ENCODE measurements around the gene KIFC3.

Gene KIFC3

GRCh38 chr16:57766714-57767348, 35.5 kb downstream of the KIFC3 start:
- H3K27ac ChIP-seq (ENCODE audit: low read length), result no peak overlapping the region
- H3K27me3 ChIP-seq (ENCODE audit: low read depth, low read length), result no peaks in the 10 kb centered on the region
- no peaks in the 10 kb centered on the region for H3K9me3 ChIP-seq (ENCODE audit: control insufficient read depth in 1 of 2, low read length in 2 of 2)
- peaks cover 9 to 55% of the 10 kb centered on the region in 2 donors for H3K36me3 ChIP-seq (ENCODE audit: control insufficient read depth in 1 of 2, insufficient read depth in 2 of 2, low read length in 2 of 2)
- no peaks in the 10 kb centered on the region for H3K4me1 ChIP-seq (ENCODE audit: control insufficient read depth in 1 of 2, insufficient read depth in 2 of 2, low read length in 2 of 2)
- no peak overlapping the region for H3K4me3 ChIP-seq (ENCODE audit: low read depth in 1 of 2, low read length in 2 of 2)

DNA sequence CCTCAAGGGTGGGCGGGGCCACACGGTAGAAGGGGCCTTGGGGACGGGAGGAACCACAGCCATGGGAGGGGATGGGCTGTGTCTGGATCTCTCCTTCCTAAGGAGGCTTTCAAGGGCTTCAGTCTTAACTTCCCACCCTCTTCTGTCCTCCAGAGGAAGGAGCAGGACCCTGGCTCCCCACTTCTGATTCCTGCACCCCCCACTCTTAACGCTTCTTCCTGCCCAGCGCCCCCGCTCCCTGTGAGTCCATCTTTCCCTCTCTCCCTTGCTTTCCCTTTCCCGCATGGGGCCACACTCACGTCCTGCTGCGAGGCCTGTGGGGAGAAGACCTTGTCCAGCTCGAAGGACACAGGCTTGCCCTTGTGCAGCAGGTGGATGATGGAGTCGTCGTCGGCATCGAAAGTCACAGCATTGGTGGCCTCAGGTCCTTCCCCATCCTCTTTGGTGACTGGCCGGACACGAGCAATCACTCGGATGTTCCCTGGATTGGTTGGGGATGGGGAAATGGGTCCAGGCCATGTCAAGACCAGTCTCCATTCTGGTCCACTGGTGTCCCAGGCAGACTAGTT, 37.0 kb downstream of the KIFC3 start:
- H3K4me3 ChIP-seq (ENCODE audit: low read depth in 1 of 2, low read length in 2 of 2), result no peak overlapping the region
- no peaks in the 10 kb centered on the region for H3K27me3 ChIP-seq (ENCODE audit: low read depth, low read length)
- H3K36me3 ChIP-seq (ENCODE audit: control insufficient read depth in 1 of 2, insufficient read depth in 2 of 2, low read length in 2 of 2), result peaks cover 9 to 51% of the 10 kb centered on the region in 2 donors
- no peaks in the 10 kb centered on the region for H3K9me3 ChIP-seq (ENCODE audit: control insufficient read depth in 1 of 2, low read length in 2 of 2)
- H3K4me1 ChIP-seq (ENCODE audit: control insufficient read depth in 1 of 2, insufficient read depth in 2 of 2, low read length in 2 of 2), result no peaks in the 10 kb centered on the region
- H3K27ac ChIP-seq (ENCODE audit: low read length), result no peak overlapping the region

GRCh38 chr16:57764341-57765159, 37.7 kb downstream of the KIFC3 start:
- Histone ChIP-seq H3K4me1 (ENCODE audit: control insufficient read depth in 1 of 2, insufficient read depth in 2 of 2, low read length in 2 of 2) (no peaks in the 10 kb centered on the region), H3K4me3 (ENCODE audit: low read depth in 1 of 2, low read length in 2 of 2) (no peak overlapping the region), H3K36me3 (ENCODE audit: control insufficient read depth in 1 of 2, insufficient read depth in 2 of 2, low read length in 2 of 2) (peaks cover 3 to 49% of the 10 kb centered on the region in 2 donors), H3K9me3 (ENCODE audit: control insufficient read depth in 1 of 2, low read length in 2 of 2) (no peaks in the 10 kb centered on the region), H3K27me3 (ENCODE audit: low read depth, low read length) (no peaks in the 10 kb centered on the region), H3K27ac (ENCODE audit: low read length) (no peak overlapping the region)

GRCh38 chr16:57764006-57764340, 38.3 kb downstream of the KIFC3 start:
- Histone ChIP-seq H3K9me3 (ENCODE audit: control insufficient read depth in 1 of 2, low read length in 2 of 2) (no peaks in the 10 kb centered on the region), H3K4me3 (ENCODE audit: low read depth in 1 of 2, low read length in 2 of 2) (no peak overlapping the region), H3K27me3 (ENCODE audit: low read depth, low read length) (no peaks in the 10 kb centered on the region), H3K4me1 (ENCODE audit: control insufficient read depth in 1 of 2, insufficient read depth in 2 of 2, low read length in 2 of 2) (no peaks in the 10 kb centered on the region), H3K36me3 (ENCODE audit: control insufficient read depth in 1 of 2, insufficient read depth in 2 of 2, low read length in 2 of 2) (peaks cover 3 to 43% of the 10 kb centered on the region in 2 donors), H3K27ac (ENCODE audit: low read length) (no peak overlapping the region)

- Histone ChIP-seq H3K27me3 (ENCODE audit: low read depth, low read length) (no peaks in the 10 kb centered on the region), H3K27ac (ENCODE audit: low read length) (no peak overlapping the region), H3K9me3 (ENCODE audit: control insufficient read depth in 1 of 2, low read length in 2 of 2) (no peaks in the 10 kb centered on the region)
Measured at GRCh38 chr16:57763285-57764005, 38.8 kb downstream of the KIFC3 start.

DNA sequence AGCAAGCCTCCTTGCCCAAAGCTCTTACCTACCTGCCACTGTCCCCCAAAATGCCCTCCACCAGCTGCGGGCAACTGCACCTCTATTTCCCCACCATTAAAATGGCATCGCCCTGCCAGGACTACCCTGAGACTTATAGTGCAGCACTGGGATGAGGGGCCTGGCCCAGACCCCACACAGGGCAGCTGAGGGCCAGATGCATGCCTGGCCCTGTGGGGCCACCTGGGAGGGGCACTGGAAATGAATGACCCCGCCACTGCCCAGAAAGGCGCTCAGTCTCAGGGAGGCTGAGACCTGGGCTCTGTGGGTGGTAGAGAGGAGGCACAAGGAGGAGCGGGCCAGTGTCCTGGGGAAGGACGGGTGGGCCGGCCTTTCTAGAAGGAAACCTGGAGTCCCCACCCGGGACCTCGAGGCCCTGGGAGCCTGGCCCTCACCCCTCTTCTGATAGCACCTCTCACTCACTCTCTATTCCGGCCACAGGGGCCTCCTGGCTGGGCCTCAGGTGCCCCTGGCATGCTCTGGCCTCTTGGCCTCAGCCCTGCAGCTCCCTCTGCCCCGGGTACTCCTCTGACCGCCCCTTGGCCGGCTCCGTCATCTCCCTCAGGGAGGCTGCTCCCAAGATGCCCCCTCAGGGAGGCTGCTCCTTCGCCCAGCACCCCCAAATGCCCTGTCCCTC, 39.8 kb downstream of the KIFC3 start:
- Histone ChIP-seq H3K36me3 (ENCODE audit: control insufficient read depth in 1 of 2, insufficient read depth in 2 of 2, low read length in 2 of 2) (peaks cover 0 to 42% of the 10 kb centered on the region in 2 donors), H3K9me3 (ENCODE audit: control insufficient read depth in 1 of 2, low read length in 2 of 2) (no peaks in the 10 kb centered on the region), H3K4me3 (ENCODE audit: low read depth in 1 of 2, low read length in 2 of 2) (no peak overlapping the region), H3K4me1 (ENCODE audit: control insufficient read depth in 1 of 2, insufficient read depth in 2 of 2, low read length in 2 of 2) (peaks cover 0 to 1% of the 10 kb centered on the region in 2 donors), H3K27ac (ENCODE audit: low read length) (no peak overlapping the region), H3K27me3 (ENCODE audit: low read depth, low read length) (no peaks in the 10 kb centered on the region)

More at GRCh38 chr16:57763285-57764005, 38.8 kb downstream of the KIFC3 start:
- Histone ChIP-seq H3K4me3 (ENCODE audit: low read depth in 1 of 2, low read length in 2 of 2) (no peak overlapping the region), H3K4me1 (ENCODE audit: control insufficient read depth in 1 of 2, insufficient read depth in 2 of 2, low read length in 2 of 2) (no peaks in the 10 kb centered on the region), H3K36me3 (ENCODE audit: control insufficient read depth in 1 of 2, insufficient read depth in 2 of 2, low read length in 2 of 2) (peaks cover under 1 to 43% of the 10 kb centered on the region in 2 donors)

DNA sequence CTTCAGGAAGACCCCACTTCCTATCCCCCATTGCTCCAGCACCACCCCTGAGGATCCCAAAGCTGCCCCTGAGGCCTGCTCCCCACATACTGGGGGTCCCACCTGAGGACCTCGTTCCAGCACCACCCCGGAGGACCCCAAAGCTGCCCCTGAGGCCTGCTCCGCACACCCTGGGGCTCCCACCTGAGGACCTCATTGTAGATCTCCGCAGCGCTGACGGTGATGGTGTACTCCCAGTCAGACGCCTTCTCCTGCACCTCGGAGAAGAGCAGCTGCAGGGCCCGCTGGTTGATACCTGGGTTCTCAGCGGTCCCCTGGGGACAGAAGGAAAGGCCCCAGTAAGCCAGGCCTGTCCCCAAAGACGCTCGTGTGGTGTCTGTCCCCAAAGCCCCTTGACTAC, 40.3 kb downstream of the KIFC3 start:
- H3K27me3 ChIP-seq (ENCODE audit: low read depth, low read length), result no peaks in the 10 kb centered on the region
- no peak overlapping the region for H3K4me3 ChIP-seq (ENCODE audit: low read depth in 1 of 2, low read length in 2 of 2)
- peaks cover 0 to 37% of the 10 kb centered on the region in 2 donors for H3K36me3 ChIP-seq (ENCODE audit: control insufficient read depth in 1 of 2, insufficient read depth in 2 of 2, low read length in 2 of 2)
- no peak overlapping the region for H3K27ac ChIP-seq (ENCODE audit: low read length)
- no peaks in the 10 kb centered on the region for H3K9me3 ChIP-seq (ENCODE audit: control insufficient read depth in 1 of 2, low read length in 2 of 2)
- peaks cover 0 to 6% of the 10 kb centered on the region in 2 donors for H3K4me1 ChIP-seq (ENCODE audit: control insufficient read depth in 1 of 2, insufficient read depth in 2 of 2, low read length in 2 of 2)

DNA sequence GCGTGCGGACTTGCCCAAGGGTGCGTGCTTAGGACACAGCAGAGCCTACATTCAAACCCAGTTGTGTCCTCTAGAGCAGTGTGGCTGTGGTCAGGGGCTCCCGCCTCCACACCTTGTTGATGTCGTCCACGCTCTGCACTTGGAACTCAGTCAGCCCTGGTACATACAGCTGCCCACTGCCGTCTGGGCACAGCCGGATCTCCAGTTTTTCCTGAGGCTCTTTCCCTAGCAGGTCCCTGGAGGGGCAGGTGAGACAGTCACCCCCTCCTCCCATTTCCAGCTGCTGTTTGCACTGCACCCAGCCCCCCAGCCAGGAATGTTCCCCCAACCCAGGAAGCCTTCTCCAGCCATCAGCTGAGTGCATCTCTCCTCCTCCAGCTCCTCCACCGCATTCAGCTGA, 41.0 kb downstream of the KIFC3 start:
- no peak overlapping the region for H3K4me3 ChIP-seq (ENCODE audit: low read depth in 1 of 2, low read length in 2 of 2)
- H3K4me1 ChIP-seq (ENCODE audit: control insufficient read depth in 1 of 2, insufficient read depth in 2 of 2, low read length in 2 of 2), result peaks cover 0 to 6% of the 10 kb centered on the region in 2 donors
- H3K36me3 ChIP-seq (ENCODE audit: control insufficient read depth in 1 of 2, insufficient read depth in 2 of 2, low read length in 2 of 2), result peaks cover 0 to 30% of the 10 kb centered on the region in 2 donors
- no peaks in the 10 kb centered on the region for H3K27me3 ChIP-seq (ENCODE audit: low read depth, low read length)
- no peaks in the 10 kb centered on the region for H3K9me3 ChIP-seq (ENCODE audit: control insufficient read depth in 1 of 2, low read length in 2 of 2)
- no peak overlapping the region for H3K27ac ChIP-seq (ENCODE audit: low read length)

DNA sequence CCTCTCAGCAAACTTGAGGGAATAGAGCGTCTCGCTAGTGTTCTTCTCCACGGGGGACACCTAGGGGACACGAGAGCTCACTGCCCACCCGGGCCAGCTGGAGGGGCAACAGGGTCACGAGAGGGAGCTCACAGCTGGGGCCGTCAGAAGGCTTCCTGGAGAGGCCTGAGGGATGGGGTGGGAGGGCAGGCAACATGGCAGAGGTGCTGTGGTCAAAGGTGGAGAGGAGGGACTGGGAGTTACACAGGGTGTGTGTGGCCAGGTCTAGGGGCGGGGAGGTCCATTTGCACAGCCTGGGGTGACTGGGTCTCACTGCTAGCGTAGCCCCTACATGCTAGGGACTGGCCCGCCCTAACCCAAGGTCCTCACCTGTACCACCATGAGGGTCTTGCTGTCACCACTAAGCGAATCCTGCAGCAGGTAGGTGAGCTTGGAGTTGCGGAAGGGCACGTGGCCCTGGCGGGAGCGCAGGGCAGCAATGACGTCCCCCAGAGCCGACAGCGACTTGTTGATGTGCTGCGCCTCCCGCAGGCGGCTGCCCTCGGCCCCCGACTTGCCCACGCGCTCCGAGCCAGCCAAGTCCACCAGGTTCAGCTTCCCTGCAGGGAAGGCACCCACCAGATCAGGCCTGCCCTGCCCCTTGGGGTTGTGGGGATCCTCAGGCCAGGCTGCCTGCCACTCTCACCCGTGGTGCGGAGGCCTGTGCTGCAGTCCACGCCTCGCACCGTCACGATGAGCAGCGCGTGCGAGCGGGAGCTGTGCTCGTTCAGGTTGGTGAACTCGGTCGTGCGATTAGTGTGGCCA, 41.7 kb downstream of the KIFC3 start:
- H3K27ac ChIP-seq (ENCODE audit: low read length), result no peak overlapping the region
- no peaks in the 10 kb centered on the region for H3K9me3 ChIP-seq (ENCODE audit: control insufficient read depth in 1 of 2, low read length in 2 of 2)
- H3K36me3 ChIP-seq (ENCODE audit: control insufficient read depth in 1 of 2, insufficient read depth in 2 of 2, low read length in 2 of 2), result peaks cover 0 to 26% of the 10 kb centered on the region in 2 donors
- H3K27me3 ChIP-seq (ENCODE audit: low read depth, low read length), result no peaks in the 10 kb centered on the region
- no peak overlapping the region for H3K4me3 ChIP-seq (ENCODE audit: low read depth in 1 of 2, low read length in 2 of 2)
- H3K4me1 ChIP-seq (ENCODE audit: control insufficient read depth in 1 of 2, insufficient read depth in 2 of 2, low read length in 2 of 2), result peaks cover 0 to 6% of the 10 kb centered on the region in 2 donors

- H3K27me3 ChIP-seq (ENCODE audit: low read depth, low read length), result no peaks in the 10 kb centered on the region
- peaks cover 0 to 28% of the 10 kb centered on the region in 2 donors for H3K36me3 ChIP-seq (ENCODE audit: control insufficient read depth in 1 of 2, insufficient read depth in 2 of 2, low read length in 2 of 2)
- H3K4me1 ChIP-seq (ENCODE audit: control insufficient read depth in 1 of 2, insufficient read depth in 2 of 2, low read length in 2 of 2), result peaks cover 0 to 6% of the 10 kb centered on the region in 2 donors
- H3K27ac ChIP-seq (ENCODE audit: low read length), result no peak overlapping the region
- H3K4me3 ChIP-seq (ENCODE audit: low read depth in 1 of 2, low read length in 2 of 2), result no peak overlapping the region
- H3K9me3 ChIP-seq (ENCODE audit: control insufficient read depth in 1 of 2, low read length in 2 of 2), result no peaks in the 10 kb centered on the region
Measured at GRCh38 chr16:57759541-57760356, 42.5 kb downstream of the KIFC3 start.

Measured in muscle layer of duodenum (tissue), 2 donors.